CD4-positive, alpha-beta T cell (primary cell): ENCODE measurements around the gene NRXN2. TPM values are rescaled to one million over a fixed set of nuclear protein-coding genes. Genes with fewer than 3 reads are reported as not detected.

Experiments used
- ATAC-seq: fragments of 200-7000 bp; cut with Tn5 transposase; one replicate; pipeline ENCODE4 v1.10.0; 2022; ENCODE audit warnings: mild to moderate bottlenecking; ENCODE audit not compliant: poor library complexity
- CTCF ChIA-PET: fragments of 350-600 bp; sonication (Branson Sonifier 250); formaldehyde crosslinking; loops from one replicate; lab custom pipeline; 2021; ENCODE audit warnings: antibody characterized with exemption, inconsistent platforms; lab: Charles Lee
- POLR2A ChIA-PET: fragments of 350-600 bp; sonication (Branson Sonifier 250); formaldehyde crosslinking; loops from one replicate; lab custom pipeline; 2021; ENCODE audit warnings: antibody characterized with exemption, inconsistent platforms; lab: Charles Lee
- DNase-seq, 14 experiments: peaks; one replicate each; pipeline ENCODE4 v3.0.0-alpha.2; 2013 to 2020; ENCODE audit warnings: mixed read lengths in 2 of 14
- H3K27ac ChIP-seq, 2 donors: one replicate each; pipeline versions ENCODE4 v1.5.1 to v1.7.0; 2013; ENCODE audit warnings: low read length in 2 of 2, low read depth in 1 of 2, mild to moderate bottlenecking in 1 of 2
- H3K27me3 ChIP-seq, 2 experiments: 1 replicate in 1 of 2; 2 replicates in 1 of 2; pipeline versions ENCODE4 v1.6.1 to v1.7.0; 2013; ENCODE audit warnings: low read length in 2 of 2, control low read depth in 1 of 2, mild to moderate bottlenecking in 1 of 2, moderate library complexity in 1 of 2; ENCODE audit not compliant: insufficient read depth in 2 of 2, control insufficient read depth in 1 of 2
- H3K36me3 ChIP-seq: one replicate; pipeline ENCODE4 v1.6.1; 2013; ENCODE audit warnings: low read length, control low read depth; ENCODE audit not compliant: insufficient read depth
- H3K4me1 ChIP-seq: one replicate; pipeline ENCODE4 v1.6.1; 2013; ENCODE audit warnings: low read length, control low read depth; ENCODE audit not compliant: insufficient read depth
- H3K4me3 ChIP-seq: one replicate; pipeline ENCODE4 v1.5.1; 2013; ENCODE audit warnings: mild to moderate bottlenecking, low read length, moderate library complexity
- H3K9me3 ChIP-seq, 2 experiments: 1 replicate in 1 of 2; 2 replicates in 1 of 2; pipeline versions ENCODE4 v1.6.1 to v1.7.0; 2013; ENCODE audit warnings: low read length in 2 of 2, mild to moderate bottlenecking in 2 of 2, control low read depth in 1 of 2, moderate library complexity in 1 of 2; ENCODE audit not compliant: control insufficient read depth in 1 of 2, insufficient read depth in 1 of 2
- H3K27ac Mint-ChIP-seq: one replicate; pipeline ENCODE4 v1.8.0; 2020; ENCODE audit warnings: mixed read lengths
- H3K27me3 Mint-ChIP-seq: one replicate; pipeline ENCODE4 v1.8.0; 2021; ENCODE audit warnings: mixed read lengths
- H3K36me3 Mint-ChIP-seq: one replicate; pipeline ENCODE4 v1.8.0; 2021; ENCODE audit warnings: low read depth, mixed read lengths
- H3K4me1 Mint-ChIP-seq: one replicate; pipeline ENCODE4 v1.8.0; 2021; ENCODE audit warnings: low read depth, mixed read lengths
- H3K4me3 Mint-ChIP-seq: one replicate; pipeline ENCODE4 v1.8.0; 2020; ENCODE audit warnings: mild to moderate bottlenecking, mixed read lengths
- H3K9me3 Mint-ChIP-seq: one replicate; pipeline ENCODE4 v1.8.0; 2020; ENCODE audit warnings: mixed read lengths
- CTCF ChIP-seq: fragments of 200-600 bp; IDR thresholded peaks from one replicate; pipeline ENCODE4 v1.8.0; 2022; ENCODE audit warnings: antibody characterized with exemption, mild to moderate bottlenecking
- intact Hi-C, 2 experiments: fragments of 100-400 bp; cut with DNase I in 1 of 2; cut with micrococcal nuclease in 1 of 2; formaldehyde crosslinking; loops; one replicate each; pipeline versions ENCODE4 v1.15.1 to v1.9.0; 2023 to 2025; cut with DNase I, micrococcal nuclease
- total RNA-seq, 174 experiments: library from RNA in 2 of 174; stranded (reverse) in 2 of 174; gene quantifications; one replicate each; pipeline ENCODE4 v1.2.3 and lab custom pipeline; 2021 to 2026

The NRXN2 gene
- total RNA-seq, 2 experiments from 2014 or later = 0.05 to 0.31 TPM

GRCh38 chr11:64729851-64730382, 6.9 kb upstream of the NRXN2 start:
- H3K9me3 Mint-ChIP-seq = no peaks in the 10 kb centered on the region
- no peak overlapping the region for H3K4me3 Mint-ChIP-seq
- Histone ChIP-seq H3K27me3 (no peaks in the 10 kb centered on the region), H3K9me3 (no peaks in the 10 kb centered on the region), H3K4me3 (no peak overlapping the region), H3K36me3 (peaks cover 74% of the 10 kb centered on the region), H3K27ac (no peak overlapping the region), H3K4me1 (peaks cover 1% of the 10 kb centered on the region)
- no peak overlapping the region for H3K27ac Mint-ChIP-seq
- DNase-seq (peak in 2 of 14 experiments; percentile 13 to 30), ATAC-seq (peak; percentile 34)
- H3K27me3 Mint-ChIP-seq = no peaks in the 10 kb centered on the region
- no peak for TF ChIP-seq CTCF
- ChIA-PET CTCF (no interaction called here), POLR2A (no interaction called here)
- peaks cover 81% of the 10 kb centered on the region for H3K36me3 Mint-ChIP-seq
- intact Hi-C loops = no loop called here
- peaks cover 12% of the 10 kb centered on the region for H3K4me1 Mint-ChIP-seq

- Histone ChIP-seq H3K36me3 (peaks cover 64% of the 10 kb centered on the region), H3K27me3 (no peaks in the 10 kb centered on the region), H3K27ac (no peak overlapping the region), H3K4me1 (peaks cover 2% of the 10 kb centered on the region), H3K9me3 (no peaks in the 10 kb centered on the region), H3K4me3 (no peak overlapping the region)
- H3K4me3 Mint-ChIP-seq = no peak overlapping the region
- peak in 1 of 14 experiments; percentile 14 for DNase-seq
- H3K4me1 Mint-ChIP-seq = peaks cover 20% of the 10 kb centered on the region
- H3K36me3 Mint-ChIP-seq = peaks cover 74% of the 10 kb centered on the region
- ATAC-seq = no peak
- H3K9me3 Mint-ChIP-seq = no peaks in the 10 kb centered on the region
- CTCF ChIA-PET = no interaction called here
- POLR2A ChIA-PET = interaction anchor here (1.0 kb wide), 1 partner anchor 13 kb away, joined by 4 read pairs; no protein-coding TSS in a partner anchor
- intact Hi-C loops = no loop called here
- H3K27ac Mint-ChIP-seq = no peak overlapping the region
- H3K27me3 Mint-ChIP-seq = peaks cover 4% of the 10 kb centered on the region
- TF ChIP-seq CTCF = no peak
Observed at GRCh38 chr11:64728757-64729365, 5.9 kb upstream of the NRXN2 start.

DNA sequence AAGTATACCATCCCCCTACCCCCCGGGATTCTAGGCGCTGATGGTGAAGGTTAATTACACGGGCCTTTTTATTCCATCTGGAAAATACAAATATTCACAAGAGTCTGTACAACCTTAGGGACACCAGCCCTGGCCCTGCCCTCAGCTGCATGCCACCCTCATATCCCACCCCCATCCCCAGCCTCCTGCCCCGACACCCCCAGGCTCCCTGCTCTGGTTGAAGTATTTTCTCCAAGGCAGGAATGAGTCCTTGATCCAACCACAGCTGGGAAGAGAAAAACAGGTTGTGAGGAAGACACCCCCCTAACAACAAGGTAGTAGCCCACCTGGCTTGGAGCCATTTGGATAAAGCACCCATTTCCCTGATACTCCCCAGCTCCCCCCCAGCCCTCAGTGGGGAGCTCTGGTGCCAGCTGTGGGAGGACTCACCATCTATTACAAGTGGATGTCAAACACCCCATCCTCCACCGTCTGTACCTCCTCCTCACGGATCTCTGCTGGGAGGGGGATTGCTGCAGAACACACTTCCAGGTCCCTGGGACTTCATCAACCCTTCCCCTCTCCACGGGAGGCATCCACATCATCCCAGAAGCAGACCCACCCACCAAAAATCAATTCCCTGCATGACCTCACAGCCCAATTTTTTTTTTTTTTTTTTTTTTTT, 4.0 kb upstream of the NRXN2 start:
- Mint-ChIP-seq H3K27ac (no peak overlapping the region), H3K9me3 (no peaks in the 10 kb centered on the region), H3K4me1 (peaks cover 23% of the 10 kb centered on the region), H3K4me3 (no peak overlapping the region), H3K36me3 (peaks cover 56% of the 10 kb centered on the region), H3K27me3 (peaks cover 8% of the 10 kb centered on the region)
- no peak for TF ChIP-seq CTCF
- CTCF ChIA-PET = interaction anchor here (0.7 to 1.9 kb wide), 2 partner anchors 38 to 75 kb away, joined by 5 to 6 read pairs; no protein-coding TSS in a partner anchor
- peaks cover 49% of the 10 kb centered on the region for H3K36me3 ChIP-seq
- POLR2A ChIA-PET = interaction anchor here (1.5 to 2.8 kb wide), 2 partner anchors 15 to 18 kb away, joined by 4 to 12 read pairs; partner anchors contain the start of gene RASGRP2
- H3K4me3 ChIP-seq = no peak overlapping the region
- H3K9me3 ChIP-seq = no peaks in the 10 kb centered on the region
- intact Hi-C loops = no loop called here
- H3K4me1 ChIP-seq = peaks cover 15% of the 10 kb centered on the region
- DNase-seq = no peak
- no peak for ATAC-seq
- H3K27ac ChIP-seq = no peak overlapping the region
- H3K27me3 ChIP-seq = peaks cover 5 to 6% of the 10 kb centered on the region in 2 experiments
